Stimulated activated naive CD8-positive, alpha-beta T cell treated with anti-CD3 and anti-CD28 coated beads, Interleukin-15, Interleukin-2, amounts not matched to agents 100 ng/mL and 50 ng/mL, for 24 hours (primary cell): ENCODE data around the gene ZNF415.
A peak's percentile ranks its signal among the peaks of the same experiment; 100 is the strongest.

Experiments
- H3K27ac Mint-ChIP-seq: one replicate; pipeline ENCODE4 v1.8.0; 2021; ENCODE audit warnings: mild to moderate bottlenecking, mixed read lengths
- H3K27me3 Mint-ChIP-seq: one replicate; pipeline ENCODE4 v1.8.0; 2021; ENCODE audit warnings: mixed read lengths
- H3K36me3 Mint-ChIP-seq: one replicate; pipeline ENCODE4 v1.8.0; 2021; ENCODE audit warnings: low read depth, mixed read lengths
- H3K4me1 Mint-ChIP-seq: one replicate; pipeline ENCODE4 v1.8.0; 2021; ENCODE audit warnings: low read depth, mixed read lengths
- H3K4me3 Mint-ChIP-seq: one replicate; pipeline ENCODE4 v1.8.0; 2021; ENCODE audit warnings: mild to moderate bottlenecking, mixed read lengths
- H3K9me3 Mint-ChIP-seq: one replicate; pipeline ENCODE4 v1.8.0; 2021; ENCODE audit warnings: mixed read lengths

Gene ZNF415

GRCh38 chr19:53132141-53132991, at the start of gene ZNF415:
Gene ZNF415 (minus strand): TSS chr19:53132910. CDS start chr19:53122676, 10,234 bp downstream.
- H3K9me3 Mint-ChIP-seq, result peaks cover 43% of the 10 kb centered on the region
- no peak within 1 kb of the TSS for H3K27ac Mint-ChIP-seq
- H3K4me3 Mint-ChIP-seq, result peak within 1 kb of the TSS; percentile 59
- H3K27me3 Mint-ChIP-seq, result peaks cover 13% of the 10 kb centered on the region
- peaks cover 6% of the 10 kb centered on the region for H3K4me1 Mint-ChIP-seq
- H3K36me3 Mint-ChIP-seq, result peaks cover 26% of the 10 kb centered on the region

- Mint-ChIP-seq H3K36me3 (peaks cover 62% of the 10 kb centered on the region), H3K27ac (no peak overlapping the region)
These were observed 49.5 kb upstream of the ZNF415 start for GRCh38 chr19:53182202-53182601.

DNA sequence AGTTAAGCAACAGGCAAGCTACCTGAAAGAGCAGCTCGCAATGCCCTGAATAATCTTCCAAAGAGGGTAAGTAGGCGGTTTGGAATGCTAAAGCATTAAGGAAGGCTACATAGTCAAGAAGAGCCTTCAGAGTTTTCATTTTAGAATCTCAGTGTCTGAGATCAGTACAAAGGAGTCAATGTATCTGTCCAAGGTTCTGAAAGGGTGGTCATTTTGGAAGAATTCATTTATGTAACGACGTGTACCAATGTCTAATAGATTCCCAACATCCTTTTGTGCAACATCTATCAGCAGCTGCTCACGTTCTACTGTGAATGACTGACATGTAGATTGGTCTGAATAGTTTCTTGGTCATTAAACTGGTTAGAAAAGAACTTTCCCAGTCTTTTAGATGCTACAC, 45.3 kb upstream of the ZNF415 start:
- H3K36me3 Mint-ChIP-seq, result peaks cover 74% of the 10 kb centered on the region
- no peaks in the 10 kb centered on the region for H3K27me3 Mint-ChIP-seq
- no peaks in the 10 kb centered on the region for H3K4me1 Mint-ChIP-seq
- H3K9me3 Mint-ChIP-seq, result peaks cover 41% of the 10 kb centered on the region
- H3K27ac Mint-ChIP-seq, result no peak overlapping the region
- no peak overlapping the region for H3K4me3 Mint-ChIP-seq

More at GRCh38 chr19:53182202-53182601, 49.5 kb upstream of the ZNF415 start:
- H3K4me1 Mint-ChIP-seq, result no peaks in the 10 kb centered on the region
- no peak overlapping the region for H3K4me3 Mint-ChIP-seq
- H3K27me3 Mint-ChIP-seq, result no peaks in the 10 kb centered on the region
- H3K9me3 Mint-ChIP-seq, result peaks cover 34% of the 10 kb centered on the region

DNA sequence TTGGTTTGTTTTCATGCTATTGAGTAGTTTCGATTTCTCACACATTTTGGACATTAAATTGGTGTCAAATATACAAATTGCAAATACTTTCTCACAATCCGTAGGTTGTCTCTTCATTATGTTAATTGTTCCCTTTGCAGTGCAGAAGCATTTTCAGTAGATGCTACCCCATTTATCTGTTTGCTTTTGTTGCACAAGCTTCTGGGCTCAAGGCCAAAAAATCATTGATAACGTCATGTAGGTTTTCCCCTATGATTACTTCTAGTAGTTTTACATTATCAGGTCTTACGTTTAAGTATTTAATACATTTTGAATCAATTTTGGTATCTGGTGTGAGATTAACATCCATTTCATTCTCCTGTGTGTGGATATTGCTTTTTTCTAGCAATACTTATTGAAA, 40.2 kb upstream of the ZNF415 start:
- H3K9me3 Mint-ChIP-seq, result peaks cover 39% of the 10 kb centered on the region
- peaks cover 55% of the 10 kb centered on the region for H3K36me3 Mint-ChIP-seq
- H3K4me3 Mint-ChIP-seq, result no peak overlapping the region
- no peak overlapping the region for H3K27ac Mint-ChIP-seq
- no peaks in the 10 kb centered on the region for H3K4me1 Mint-ChIP-seq
- H3K27me3 Mint-ChIP-seq, result no peaks in the 10 kb centered on the region

GRCh38 chr19:53165691-53166091, 33.0 kb upstream of the ZNF415 start:
- H3K27me3 Mint-ChIP-seq, result no peaks in the 10 kb centered on the region
- peaks cover 45% of the 10 kb centered on the region for H3K36me3 Mint-ChIP-seq
- H3K4me3 Mint-ChIP-seq, result no peak overlapping the region
- no peaks in the 10 kb centered on the region for H3K4me1 Mint-ChIP-seq
- peaks cover 32% of the 10 kb centered on the region for H3K9me3 Mint-ChIP-seq
- no peak overlapping the region for H3K27ac Mint-ChIP-seq

DNA sequence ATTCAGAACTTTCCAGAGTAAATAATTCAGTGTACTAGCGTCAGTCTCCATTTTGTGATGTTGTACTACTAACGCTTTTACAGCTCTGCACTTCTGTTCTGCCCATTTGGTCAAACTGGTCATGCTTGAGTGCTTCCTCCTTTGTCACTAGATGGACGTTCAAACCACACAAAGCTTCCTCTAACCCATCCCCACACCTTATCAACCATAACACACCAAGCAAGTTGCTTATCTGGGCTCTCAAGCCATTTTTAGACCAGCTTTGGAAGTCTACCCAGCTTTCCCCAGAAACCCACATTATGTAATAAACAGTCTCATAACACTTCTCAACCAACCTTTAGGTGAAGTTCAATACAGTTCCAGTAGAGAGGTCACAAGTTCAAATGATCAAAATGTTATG, 28.4 kb upstream of the ZNF415 start:
- Mint-ChIP-seq H3K4me3 (no peak overlapping the region), H3K9me3 (peaks cover 42% of the 10 kb centered on the region), H3K27ac (no peak overlapping the region), H3K27me3 (no peaks in the 10 kb centered on the region), H3K36me3 (peaks cover 51% of the 10 kb centered on the region), H3K4me1 (peaks cover 23% of the 10 kb centered on the region)

- Mint-ChIP-seq H3K36me3 (peaks cover 49% of the 10 kb centered on the region), H3K27ac (no peak overlapping the region), H3K27me3 (no peaks in the 10 kb centered on the region), H3K4me3 (no peak overlapping the region), H3K9me3 (peaks cover 35% of the 10 kb centered on the region), H3K4me1 (peaks cover 23% of the 10 kb centered on the region)
These were observed 27.6 kb upstream of the ZNF415 start for GRCh38 chr19:53160350-53160749.

GRCh38 chr19:53158119-53158656, 25.5 kb upstream of the ZNF415 start:
- peak overlapping the region; percentile 83 for H3K4me3 Mint-ChIP-seq
- H3K36me3 Mint-ChIP-seq, result peaks cover 55% of the 10 kb centered on the region
- peaks cover 34% of the 10 kb centered on the region for H3K9me3 Mint-ChIP-seq
- peaks cover 23% of the 10 kb centered on the region for H3K4me1 Mint-ChIP-seq
- H3K27me3 Mint-ChIP-seq, result no peaks in the 10 kb centered on the region
- H3K27ac Mint-ChIP-seq, result no peak overlapping the region

- Mint-ChIP-seq H3K4me1 (peaks cover 23% of the 10 kb centered on the region), H3K4me3 (peak overlapping the region; percentile 83), H3K27me3 (no peaks in the 10 kb centered on the region), H3K27ac (peak overlapping the region; percentile 34), H3K9me3 (peaks cover 38% of the 10 kb centered on the region), H3K36me3 (peaks cover 59% of the 10 kb centered on the region)
These were observed 24.9 kb upstream of the ZNF415 start for GRCh38 chr19:53157626-53158025.

GRCh38 chr19:53156850-53157249, 24.1 kb upstream of the ZNF415 start:
- Mint-ChIP-seq H3K27ac (no peak overlapping the region), H3K9me3 (peaks cover 38% of the 10 kb centered on the region), H3K4me3 (peak overlapping the region; percentile 83), H3K4me1 (peaks cover 23% of the 10 kb centered on the region), H3K27me3 (no peaks in the 10 kb centered on the region), H3K36me3 (peaks cover 63% of the 10 kb centered on the region)

DNA sequence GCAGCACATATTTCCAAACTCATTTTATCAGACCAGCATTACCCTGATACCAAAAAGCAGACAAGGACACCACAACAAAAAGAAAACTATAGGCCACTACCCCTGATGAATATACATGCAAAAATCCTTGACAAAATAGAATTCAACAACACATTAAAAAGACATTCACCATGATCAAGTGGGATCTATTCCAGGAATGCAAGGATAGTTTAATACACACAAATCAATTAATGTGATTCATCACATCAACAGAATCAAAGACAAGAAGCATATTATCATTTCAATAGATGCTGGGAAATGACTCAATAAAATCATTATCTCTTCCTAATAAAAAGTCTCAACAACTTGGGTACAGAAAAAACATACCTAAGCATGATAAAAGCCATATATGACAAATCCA, 14.9 kb upstream of the ZNF415 start:
- Mint-ChIP-seq H3K27me3 (no peaks in the 10 kb centered on the region), H3K27ac (no peak overlapping the region), H3K9me3 (peaks cover 42% of the 10 kb centered on the region), H3K36me3 (peaks cover 92% of the 10 kb centered on the region), H3K4me1 (no peaks in the 10 kb centered on the region), H3K4me3 (no peak overlapping the region)

GRCh38 chr19:53140351-53140750, 7.6 kb upstream of the ZNF415 start:
- Mint-ChIP-seq H3K27ac (no peak overlapping the region), H3K27me3 (no peaks in the 10 kb centered on the region), H3K36me3 (peaks cover 61% of the 10 kb centered on the region), H3K4me3 (no peak overlapping the region), H3K4me1 (no peaks in the 10 kb centered on the region), H3K9me3 (peaks cover 57% of the 10 kb centered on the region)

GRCh38 chr19:53136432-53136831, 3.7 kb upstream of the ZNF415 start:
- Mint-ChIP-seq H3K27ac (no peak overlapping the region), H3K4me1 (peaks cover 6% of the 10 kb centered on the region), H3K27me3 (peaks cover 7% of the 10 kb centered on the region), H3K4me3 (no peak overlapping the region), H3K9me3 (peaks cover 47% of the 10 kb centered on the region), H3K36me3 (peaks cover 34% of the 10 kb centered on the region)

DNA sequence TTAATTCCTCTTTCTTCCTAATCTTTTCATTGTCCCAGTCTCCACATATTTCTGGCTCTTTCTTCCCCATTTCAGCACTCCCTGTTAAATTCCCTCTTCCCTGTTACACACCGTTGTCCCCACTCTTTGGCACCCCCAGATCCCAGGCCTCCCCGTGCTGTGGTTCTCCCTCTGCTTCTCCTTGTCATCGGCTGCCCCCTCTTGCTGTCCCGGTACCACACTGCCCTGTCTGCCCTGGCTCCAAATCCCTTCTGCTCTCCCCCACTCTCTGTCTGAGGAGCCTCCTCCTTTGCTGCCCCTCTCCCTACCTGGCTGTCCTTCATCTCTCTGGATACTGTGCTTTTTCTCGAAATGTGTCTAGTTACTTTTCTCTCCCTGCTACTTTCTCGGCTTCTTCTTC, 983 bp downstream of the ZNF415 start:
- Mint-ChIP-seq H3K27me3 (peaks cover 13% of the 10 kb centered on the region), H3K27ac (no peak overlapping the region), H3K4me1 (peaks cover 6% of the 10 kb centered on the region), H3K36me3 (peaks cover 22% of the 10 kb centered on the region), H3K9me3 (peaks cover 42% of the 10 kb centered on the region), H3K4me3 (peak overlapping the region; percentile 59)

- Mint-ChIP-seq H3K9me3 (peaks cover 39% of the 10 kb centered on the region), H3K4me1 (peaks cover 6% of the 10 kb centered on the region), H3K4me3 (no peak overlapping the region), H3K27ac (no peak overlapping the region), H3K27me3 (peaks cover 13% of the 10 kb centered on the region), H3K36me3 (peaks cover 22% of the 10 kb centered on the region)
These were observed 1.6 kb downstream of the ZNF415 start for GRCh38 chr19:53131085-53131590.
